ENCODE data around the gene PI4KB.

GRCh38 chr1:151370211-151370911, 43.1 kb upstream of the PI4KB start:
- TF ChIP-seq CTCF (IDR thresholded peaks at IDR 0.05; ENCODE audit: low read depth, low read length, poor library complexity, severe bottlenecking) (no peak), EZH2phosphoT487 (IDR thresholded peaks at IDR 0.05; ENCODE audit: borderline replicate concordance, low read length) (no peak)
